Smooth muscle cell (in vitro differentiated cells): ENCODE data around the gene LIMS2. TPM values are rescaled to one million over a fixed set of nuclear protein-coding genes. Genes with fewer than 3 reads are reported as not detected.
A peak's percentile ranks its signal among the peaks of the same experiment; 100 is the strongest.

Experiments
- DNase-seq: peaks from one replicate; lab custom pipeline; 2025; ENCODE audit not compliant: unreplicated experiment; lab: John Stamatoyannopoulos, UW
- H2AFZ ChIP-seq: fragments of 200-600 bp; sonication (generic); 2 replicates; pipeline ENCODE4 v1.6.0; 2016; ENCODE audit warnings: antibody characterized with exemption, low read depth, mild to moderate bottlenecking
- H3F3A ChIP-seq: fragments of 200-600 bp; sonication (generic); 2 replicates; pipeline ENCODE4 v1.6.0; 2017; ENCODE audit warnings: antibody characterized with exemption, low read depth
- H3K27ac ChIP-seq: fragments of 200-600 bp; sonication (generic); 2 replicates; pipeline ENCODE4 v1.5.1; 2016; ENCODE audit warnings: low read depth, mild to moderate bottlenecking
- H3K27me3 ChIP-seq: fragments of 200-600 bp; sonication (generic); 2 replicates; pipeline ENCODE4 v1.6.1; 2016; ENCODE audit warnings: low read depth, mild to moderate bottlenecking
- H3K36me3 ChIP-seq: fragments of 200-600 bp; sonication (generic); 2 replicates; pipeline ENCODE4 v1.5.1; 2016; ENCODE audit warnings: low read depth
- H3K4me1 ChIP-seq: fragments of 200-600 bp; sonication (generic); 2 replicates; pipeline ENCODE4 v1.5.1; 2016; ENCODE audit warnings: low read depth
- H3K4me2 ChIP-seq: fragments of 200-600 bp; sonication (generic); 2 replicates; pipeline ENCODE4 v1.6.0; 2016; ENCODE audit warnings: mild to moderate bottlenecking
- H3K4me3 ChIP-seq: fragments of 200-600 bp; sonication (generic); 2 replicates; pipeline ENCODE4 v1.5.1; 2016; ENCODE audit warnings: mild to moderate bottlenecking
- H3K79me2 ChIP-seq: fragments of 200-600 bp; sonication (generic); 2 replicates; pipeline ENCODE4 v1.6.0; 2016; ENCODE audit warnings: low read depth, mild to moderate bottlenecking
- H3K9ac ChIP-seq: fragments of 200-600 bp; sonication (generic); 2 replicates; pipeline ENCODE4 v1.6.0; 2016; ENCODE audit warnings: low read depth
- H3K9me3 ChIP-seq: fragments of 200-600 bp; sonication (generic); replicated peaks from 2 replicates; pipeline ENCODE4 v1.5.1; 2016; ENCODE audit warnings: low read depth
- H4K20me1 ChIP-seq: fragments of 200-600 bp; sonication (generic); 2 replicates; pipeline ENCODE4 v1.6.0; 2016; ENCODE audit warnings: low read depth
- CTCF ChIP-seq: fragments of 200-600 bp; sonication (generic); IDR thresholded peaks from 2 replicates; pipeline ENCODE4 v1.5.1; 2017; ENCODE audit warnings: borderline replicate concordance, mild to moderate bottlenecking, antibody characterized with exemption; ENCODE audit not compliant: insufficient read depth, poor library complexity, severe bottlenecking
- WGBS: methylation state at CpG from one replicate; pipeline ENCODE4 v1.1.7; 2016; ENCODE audit warnings: low lambda C conversion rate; 5-methylcytosine and 5-hydroxymethylcytosine counted together
- polyA plus RNA-seq: library from polyadenylated mRNA; unstranded; fragments of >200 nt; fragmentation: Nextera tagmentation; extraction: Ambion mirVana; gene quantifications from 2 replicates; pipeline ENCODE4 v1.2.1, GENCODE V29; 2016
- total RNA-seq: library from RNA; depleted of rRNA; stranded (reverse); fragments of >200 nt; gene quantifications from 2 replicates; pipeline ENCODE4 v1.2.3, GENCODE V29; 2014

The LIMS2 gene
- total and polyA plus RNA-seq, 2 experiments from 2014 or later = 8.4 to 22.3 TPM

- no peaks in the 10 kb centered on the region for H3K36me3 ChIP-seq
- H3K4me1 ChIP-seq = peaks cover under 1% of the 10 kb centered on the region
- no peak overlapping the region for H3K4me2 ChIP-seq
- no peak for TF ChIP-seq CTCF
- no peak for DNase-seq
- no peak overlapping the region for H3K4me3 ChIP-seq
- 80% methylated on average over 17 of the region's 17 CpGs for WGBS
- no peak overlapping the region for H3K27ac ChIP-seq
- no peaks in the 10 kb centered on the region for H3K27me3 ChIP-seq
- no peaks in the 10 kb centered on the region for H3K79me2 ChIP-seq
- H3K9ac ChIP-seq = no peak overlapping the region
- no peaks in the 10 kb centered on the region for H4K20me1 ChIP-seq
- no peak overlapping the region for H2AFZ ChIP-seq
- H3F3A ChIP-seq = no peaks in the 10 kb centered on the region
- no peaks in the 10 kb centered on the region for H3K9me3 ChIP-seq
Measured at GRCh38 chr2:127650041-127650784, 25.1 kb downstream of the LIMS2 start.

DNA sequence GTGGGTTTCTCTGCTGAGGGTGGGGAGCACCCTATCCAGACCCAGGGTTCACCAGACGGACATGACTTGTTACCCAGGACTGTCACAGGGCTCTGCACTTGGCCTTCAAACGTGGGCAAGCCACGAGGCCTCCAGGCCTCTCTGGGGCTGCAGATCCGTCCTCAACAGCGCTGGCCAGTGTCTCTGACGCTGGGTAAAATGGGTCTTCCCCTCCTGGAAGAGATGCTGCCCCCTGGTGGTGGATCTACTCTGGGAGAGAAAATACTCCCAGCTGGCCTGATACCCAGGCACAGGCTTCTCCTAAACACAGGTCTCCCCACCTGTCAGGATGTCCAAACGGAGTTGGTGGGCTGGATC lies 25.7 kb downstream of the LIMS2 start:
- Histone ChIP-seq H3K4me3 (no peak overlapping the region), H3K9ac (no peak overlapping the region), H2AFZ (no peak overlapping the region), H3K79me2 (no peaks in the 10 kb centered on the region), H3K27ac (no peak overlapping the region), H3K4me2 (no peak overlapping the region), H3K36me3 (no peaks in the 10 kb centered on the region), H3F3A (no peaks in the 10 kb centered on the region), H3K4me1 (no peaks in the 10 kb centered on the region), H3K27me3 (no peaks in the 10 kb centered on the region), H4K20me1 (no peaks in the 10 kb centered on the region), H3K9me3 (no peaks in the 10 kb centered on the region)
- TF ChIP-seq CTCF = peak; percentile 80
- peak; percentile 56 for DNase-seq
- WGBS = 9% methylated on average over 7 of the region's 7 CpGs

DNA sequence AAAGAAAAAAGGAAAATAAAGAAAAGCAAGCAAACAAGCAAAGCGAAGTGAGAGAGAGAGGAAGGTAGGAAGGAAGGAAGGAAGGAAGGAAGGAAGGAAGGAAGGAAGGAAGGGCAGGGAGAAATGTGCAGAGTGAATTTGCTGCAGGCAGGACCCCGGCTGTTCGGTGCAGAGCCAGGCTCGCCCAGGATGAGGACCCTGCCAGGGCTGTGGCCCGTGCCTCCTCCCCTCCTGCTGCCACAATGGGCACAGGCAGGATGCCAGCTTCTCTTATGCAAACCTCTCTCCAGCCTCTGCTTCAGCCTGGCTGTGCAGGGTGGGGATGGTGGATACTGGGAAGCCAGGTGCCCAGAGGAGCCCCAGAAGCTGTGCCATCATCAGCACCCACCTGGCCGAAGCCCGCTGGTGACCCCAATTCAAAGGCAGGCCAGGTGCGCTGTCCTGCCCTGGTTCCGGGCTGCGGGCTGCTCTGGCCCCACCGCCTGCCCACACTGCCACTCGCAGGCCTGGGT lies 26.2 kb downstream of the LIMS2 start:
- no peaks in the 10 kb centered on the region for H4K20me1 ChIP-seq
- no peak overlapping the region for H3K9ac ChIP-seq
- 93% methylated on average over 12 of the region's 12 CpGs for WGBS
- H3K4me2 ChIP-seq = no peak overlapping the region
- H3K4me3 ChIP-seq = no peak overlapping the region
- H3K27me3 ChIP-seq = no peaks in the 10 kb centered on the region
- no peaks in the 10 kb centered on the region for H3K79me2 ChIP-seq
- no peak overlapping the region for H3K27ac ChIP-seq
- H3K4me1 ChIP-seq = no peaks in the 10 kb centered on the region
- H3K9me3 ChIP-seq = no peaks in the 10 kb centered on the region
- no peak overlapping the region for H2AFZ ChIP-seq
- H3K36me3 ChIP-seq = no peaks in the 10 kb centered on the region
- TF ChIP-seq CTCF = no peak
- H3F3A ChIP-seq = no peaks in the 10 kb centered on the region
- DNase-seq = no peak

DNA sequence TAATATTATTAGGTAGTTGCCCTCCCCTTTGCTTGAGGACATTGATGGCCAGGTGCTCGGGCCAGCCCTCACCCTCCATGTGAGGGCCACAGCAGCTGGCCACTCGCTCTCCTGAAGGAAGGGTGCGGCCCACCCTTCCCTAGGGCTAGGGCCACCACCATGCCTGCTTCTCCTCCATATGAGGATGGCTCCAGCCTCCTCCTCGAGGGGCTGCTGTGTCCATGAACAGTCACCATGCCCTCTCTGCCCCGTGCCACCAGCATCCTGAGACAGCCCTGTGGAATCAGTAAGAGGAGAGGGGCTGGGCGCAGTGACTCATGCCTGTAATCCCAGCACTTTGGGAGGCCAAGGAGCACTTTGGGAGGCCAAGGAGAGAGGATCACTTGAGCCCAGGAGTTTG lies 27.0 kb downstream of the LIMS2 start:
- TF ChIP-seq CTCF = no peak
- Histone ChIP-seq H3K9ac (no peak overlapping the region), H3K4me3 (no peak overlapping the region), H3K4me1 (no peaks in the 10 kb centered on the region), H3K9me3 (no peaks in the 10 kb centered on the region), H3K27me3 (no peaks in the 10 kb centered on the region), H4K20me1 (no peaks in the 10 kb centered on the region), H3K79me2 (no peaks in the 10 kb centered on the region), H3F3A (no peaks in the 10 kb centered on the region), H3K27ac (no peak overlapping the region), H3K4me2 (no peak overlapping the region), H3K36me3 (no peaks in the 10 kb centered on the region), H2AFZ (no peak overlapping the region)
- no peak for DNase-seq
- WGBS = 81% methylated on average over 6 of the region's 6 CpGs
